Activated effector memory CD4-positive, alpha-beta T cell treated with anti-CD3 and anti-CD28 coated beads, Interleukin-2, amount 50 U/mL, for 16 hours (primary cell): Measurements from ENCODE around the gene C1QC.
"Not testable (repeated sequence)": the region's sequence is repeated elsewhere in the genome, so short reads cannot be mapped to it uniquely, and the experiment has no call there.

Source experiments
- DNase-seq: peaks from one replicate; pipeline ENCODE4 v3.0.0-alpha.2; 2020

The C1QC gene

DNA sequence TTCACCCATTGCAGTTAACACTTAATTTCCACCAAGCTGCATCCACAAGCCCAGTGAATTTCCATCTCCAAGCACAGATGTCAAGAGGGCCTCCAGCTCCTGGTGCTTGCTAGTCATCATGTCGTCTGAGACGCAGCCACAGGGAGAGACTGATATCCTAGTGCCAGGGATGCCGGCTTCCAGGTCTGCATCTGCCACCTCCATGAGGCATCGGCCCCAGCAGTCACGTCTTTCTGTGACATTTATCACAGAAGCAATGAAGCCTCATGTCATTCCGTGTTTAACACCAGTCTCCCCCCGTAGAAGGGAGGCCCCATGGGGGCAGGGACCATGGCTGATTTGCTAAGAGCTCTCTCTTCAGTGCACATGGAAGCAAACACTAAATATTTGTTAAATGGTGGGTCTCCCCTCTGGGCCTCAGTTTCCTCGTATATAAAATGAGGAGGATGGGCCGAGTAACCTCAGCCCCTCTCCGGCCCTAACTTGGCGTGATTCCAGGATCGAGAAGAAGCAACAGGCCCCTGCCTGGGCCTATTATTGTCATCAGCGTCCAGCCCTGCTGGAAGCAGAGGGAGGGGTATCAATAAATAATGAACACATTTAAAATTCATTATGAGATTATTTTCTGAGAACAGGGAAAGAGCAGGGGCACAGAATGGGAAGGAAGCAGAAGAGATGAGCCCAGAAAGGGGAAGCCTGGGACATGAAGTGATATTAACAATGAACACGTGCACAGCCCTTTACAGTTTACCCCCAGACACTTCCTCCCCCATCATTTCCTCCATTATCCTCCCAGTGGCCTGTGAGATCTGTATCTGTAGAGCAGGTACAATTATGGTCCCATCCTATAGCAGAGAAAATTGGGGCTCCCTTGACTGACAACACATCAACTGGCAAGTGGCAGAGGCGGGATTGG is 8.8 kb downstream of the C1QC start:
- no peak for DNase-seq

DNA sequence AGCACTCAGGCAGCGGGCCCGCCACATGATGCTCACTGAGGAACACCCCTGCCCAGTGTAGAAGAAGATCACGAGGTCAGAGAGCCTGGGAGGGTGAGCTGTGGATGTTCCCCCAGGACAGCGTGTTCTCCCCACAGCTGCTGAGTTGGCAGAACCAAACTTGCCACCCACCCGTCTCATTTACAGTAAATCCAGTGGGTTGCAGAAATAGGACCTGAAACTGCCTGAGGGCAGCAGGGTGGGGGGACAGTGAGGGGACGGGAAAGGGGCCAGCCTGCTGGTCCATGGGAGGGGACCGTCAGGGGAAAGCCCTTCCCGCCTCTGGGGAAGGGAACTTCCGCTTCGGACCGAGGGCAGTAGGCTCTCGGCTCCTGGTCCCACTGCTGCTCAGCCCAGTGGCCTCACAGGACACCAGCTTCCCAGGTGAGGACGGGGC is 9.5 kb downstream of the C1QC start, which contains the start of gene C1QB:
C1QB (plus strand) TSS at position 356 of the 436 bp plus-strand sequence. CDS start 6,227 bp downstream, outside the sequence.
- DNase-seq, result no peak

DNA sequence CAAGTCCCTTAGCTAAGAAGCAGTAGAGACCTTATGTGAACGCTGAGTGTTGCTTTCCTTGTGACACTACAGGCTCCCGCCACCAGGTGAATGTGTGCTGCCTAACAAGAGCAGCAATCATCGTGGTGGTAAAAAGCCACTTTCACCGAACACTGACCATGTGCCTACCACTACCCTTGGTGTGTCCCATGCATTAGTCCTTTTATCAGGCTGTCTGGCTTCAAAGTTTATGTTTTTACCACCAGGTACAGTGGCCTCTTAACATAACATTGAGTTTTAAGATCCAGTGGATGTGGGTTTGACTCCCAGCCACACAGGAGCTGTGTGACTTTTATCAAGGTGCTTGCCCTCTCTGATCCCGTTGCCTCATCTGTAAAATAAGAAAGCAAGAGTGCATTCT is 11.3 kb downstream of the C1QC start:
- no peak for DNase-seq

- DNase-seq, result no peak
These were observed 15.1 kb downstream of the C1QC start for GRCh38 chr1:22658385-22659163.

GRCh38 chr1:22660716-22661241 is 17.3 kb downstream of the C1QC start:
- no peak for DNase-seq

GRCh38 chr1:22661880-22662279 is 18.4 kb downstream of the C1QC start:
- DNase-seq, result no peak

DNA sequence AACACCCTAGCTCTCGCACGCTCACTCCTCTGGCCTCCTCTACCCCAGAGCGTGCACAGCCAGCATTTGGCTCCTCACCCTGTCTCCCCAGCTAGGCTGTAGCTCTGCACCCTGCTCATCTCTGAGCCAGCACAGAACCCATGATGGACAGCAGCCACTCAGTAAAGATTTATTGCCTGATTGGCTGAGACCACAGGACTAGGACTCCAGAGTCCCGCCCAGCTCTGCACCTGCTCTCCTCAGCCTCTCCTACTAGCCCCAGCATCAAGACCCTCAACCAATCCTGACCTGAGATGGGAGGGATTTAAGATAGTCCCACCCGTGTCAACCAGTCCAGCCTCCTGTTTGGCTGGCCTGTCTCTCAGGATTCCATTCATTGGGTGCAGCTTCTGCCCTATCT is 18.9 kb downstream of the C1QC start:
- DNase-seq, result no peak

- DNase-seq, result no peak
These were observed 19.6 kb downstream of the C1QC start for GRCh38 chr1:22662986-22663408.

DNA sequence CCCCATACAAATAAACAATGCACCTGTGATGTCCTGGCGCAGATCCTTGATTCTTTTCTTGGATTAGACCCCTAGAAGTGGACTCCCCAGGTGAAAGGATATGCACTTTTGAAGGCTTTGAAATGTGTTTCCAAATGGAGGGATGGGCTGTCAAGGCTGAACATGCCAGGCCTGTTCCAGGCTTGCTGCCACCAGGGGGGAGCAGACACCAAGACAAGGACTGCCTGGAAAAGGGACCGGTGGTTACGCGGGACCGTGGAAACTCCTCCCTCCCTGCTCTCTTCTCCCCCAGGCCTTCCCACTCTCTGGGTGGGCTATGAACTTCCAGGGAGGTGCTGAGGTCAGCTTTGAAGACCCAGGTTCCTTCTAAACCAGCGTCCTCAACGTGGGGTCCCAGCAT is 22.3 kb downstream of the C1QC start:
- no peak for DNase-seq

DNA sequence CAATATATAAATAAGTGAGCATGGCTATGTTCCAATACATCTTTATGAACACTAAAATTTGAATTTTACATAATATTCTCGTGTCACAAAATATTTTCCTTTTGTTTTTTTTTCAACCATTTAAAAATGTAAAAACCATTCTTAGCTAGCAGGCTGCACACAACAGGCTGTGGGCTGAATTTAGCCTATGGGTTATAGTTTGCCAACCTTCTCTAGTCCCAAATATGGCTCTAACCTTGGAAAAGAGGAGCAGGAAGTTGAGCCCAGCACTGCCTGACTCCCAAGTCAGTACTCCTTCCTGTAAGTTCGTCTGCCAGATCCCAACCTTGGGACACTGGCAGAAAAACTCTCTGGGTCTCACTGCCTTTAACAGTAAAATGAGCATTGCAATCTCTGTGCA is 23.0 kb downstream of the C1QC start:
- DNase-seq, result no peak

- DNase-seq, result not testable (repeated sequence)
These were observed 25.4 kb downstream of the C1QC start for GRCh38 chr1:22668840-22669239.

GRCh38 chr1:22670352-22670975 is 27.0 kb downstream of the C1QC start:
- DNase-seq, result no peak

- no peak for DNase-seq
These were observed 28.6 kb downstream of the C1QC start for GRCh38 chr1:22671999-22672398.

- no peak for DNase-seq
These were observed 30.3 kb downstream of the C1QC start for GRCh38 chr1:22673486-22674409.

GRCh38 chr1:22674410-22674749 is 30.9 kb downstream of the C1QC start:
- no peak for DNase-seq

DNA sequence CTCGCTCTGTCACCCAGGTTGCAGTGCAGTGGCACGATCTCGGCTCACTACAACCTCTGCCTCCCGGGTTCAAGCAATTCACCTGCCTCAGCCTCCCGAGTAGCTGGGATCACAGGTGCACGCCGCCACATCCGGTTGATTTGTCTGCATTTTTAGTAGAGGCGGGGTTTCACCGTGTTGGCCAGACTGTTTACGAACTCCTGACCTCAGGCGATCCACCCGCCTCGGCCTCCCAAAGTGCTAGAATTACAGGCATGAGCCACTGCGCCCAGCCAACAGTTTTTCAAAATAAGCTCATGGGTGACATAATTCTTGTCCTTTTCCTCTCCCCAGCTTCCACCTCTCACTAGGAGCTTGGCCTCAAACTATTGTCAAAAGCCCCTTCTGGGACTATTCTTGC is 32.7 kb downstream of the C1QC start:
- DNase-seq, result not testable (repeated sequence)

DNA sequence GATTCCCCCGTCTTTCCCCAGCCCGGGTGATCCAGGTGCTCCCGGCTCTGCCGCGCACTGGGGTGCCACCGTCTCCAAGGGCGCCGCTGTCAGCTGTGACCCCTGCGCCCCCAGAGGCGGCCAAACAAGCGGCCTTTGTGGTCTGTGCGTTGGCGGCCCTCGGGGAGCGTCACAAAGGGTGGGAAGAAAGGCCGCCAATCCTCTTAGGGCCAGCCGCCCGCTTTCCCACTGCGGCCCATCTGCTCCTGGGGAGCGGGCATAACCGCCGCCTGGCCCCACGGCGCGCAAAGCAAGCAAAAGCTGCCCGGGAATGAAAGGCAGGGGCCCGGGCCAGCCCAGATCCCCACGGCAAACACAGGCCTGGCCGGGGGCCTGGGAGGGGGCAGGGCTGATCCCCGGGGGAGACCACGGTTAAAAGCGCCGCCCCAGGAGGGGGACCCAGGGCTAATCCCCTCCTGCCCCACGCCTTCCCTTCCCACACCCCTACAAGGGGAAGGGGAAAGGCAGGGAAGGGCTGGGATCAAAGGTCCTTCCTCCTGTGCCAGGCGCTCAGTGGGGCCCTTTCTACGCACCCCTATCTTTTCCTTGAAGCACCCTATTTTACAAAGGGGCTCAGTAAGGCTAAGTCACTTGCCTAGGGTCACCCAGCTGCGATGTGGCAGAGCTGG is 33.6 kb downstream of the C1QC start:
- DNase-seq, result no peak

GRCh38 chr1:22677931-22678896 is 34.8 kb downstream of the C1QC start:
- DNase-seq, result no peak

GRCh38 chr1:22680726-22681125 is 37.3 kb downstream of the C1QC start:
- DNase-seq, result no peak
